Activated T-cell treated with anti-CD3 and anti-CD28 coated beads, Interleukin-2, amount 50 U/mL, for 4 hours (primary cell): ENCODE measurements around the gene PLA2R1. TPM values are rescaled to one million over a fixed set of nuclear protein-coding genes. Genes with fewer than 3 reads are reported as not detected.
"Not testable (repeated sequence)": the region's sequence is repeated elsewhere in the genome, so short reads cannot be mapped to it uniquely, and the experiment has no call there.

Experiments used
- ATAC-seq, 2 donors: fragments of 200-7000 bp; cut with Tn5 transposase; one replicate each; pipeline ENCODE4 v1.10.0; 2021
- DNase-seq: peaks from one replicate; pipeline ENCODE4 v3.0.0-alpha.2; 2020
- H3K27me3 Mint-ChIP-seq: one replicate; pipeline ENCODE4 v1.8.0; 2021; ENCODE audit warnings: low read depth, mixed read lengths
- H3K36me3 Mint-ChIP-seq: one replicate; pipeline ENCODE4 v1.8.0; 2022; ENCODE audit warnings: mixed read lengths; ENCODE audit not compliant: insufficient read depth
- H3K4me1 Mint-ChIP-seq: one replicate; pipeline ENCODE4 v1.8.0; 2021; ENCODE audit warnings: low read depth, mixed read lengths
- H3K4me3 Mint-ChIP-seq: one replicate; pipeline ENCODE4 v1.8.0; 2021; ENCODE audit warnings: mild to moderate bottlenecking, moderate library complexity, mixed read lengths
- H3K9me3 Mint-ChIP-seq: one replicate; pipeline ENCODE4 v1.8.0; 2021; ENCODE audit warnings: mixed read lengths
- total RNA-seq, 3 donors: library from RNA; stranded (reverse); gene quantifications; one replicate each; pipeline ENCODE4 v1.2.1, GENCODE V29; 2021

PLA2R1 gene
- total RNA-seq, 3 donors from 2014 or later = 0.03 to 0.05 TPM; not detected in 1

GRCh38 chr2:159996792-159997546, 65.4 kb downstream of the PLA2R1 start:
- no peaks in the 10 kb centered on the region for H3K9me3 Mint-ChIP-seq
- H3K27me3 Mint-ChIP-seq = peaks cover 16% of the 10 kb centered on the region
- H3K4me3 Mint-ChIP-seq = no peak overlapping the region
- ATAC-seq (no peak), DNase-seq (no peak)
- no peaks in the 10 kb centered on the region for H3K4me1 Mint-ChIP-seq
- no peaks in the 10 kb centered on the region for H3K36me3 Mint-ChIP-seq

DNA sequence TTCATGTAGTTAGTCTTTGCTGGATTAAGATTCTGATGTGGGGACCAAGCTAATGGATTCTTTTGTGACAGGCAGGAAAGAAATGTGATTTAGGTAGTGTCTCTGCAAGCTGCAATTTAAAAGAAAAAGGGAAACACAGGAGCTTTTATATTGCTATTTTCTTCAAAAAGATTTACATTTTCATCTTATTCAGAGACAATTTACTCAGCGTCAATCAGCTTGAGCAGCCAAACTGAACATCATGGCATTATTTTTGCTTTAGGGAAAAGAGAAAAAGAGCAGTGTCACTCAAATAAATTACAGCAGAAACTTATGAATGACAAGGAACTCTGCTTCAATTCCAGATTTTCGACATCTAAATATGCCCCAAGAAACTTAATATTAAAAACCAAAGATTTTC, 67.4 kb downstream of the PLA2R1 start:
- Mint-ChIP-seq H3K36me3 (no peaks in the 10 kb centered on the region), H3K27me3 (peaks cover 16% of the 10 kb centered on the region), H3K9me3 (no peaks in the 10 kb centered on the region), H3K4me1 (no peaks in the 10 kb centered on the region), H3K4me3 (no peak overlapping the region)
- ATAC-seq = no peak
- DNase-seq = no peak

- H3K27me3 Mint-ChIP-seq = peaks cover 8% of the 10 kb centered on the region
- H3K4me3 Mint-ChIP-seq = no peak overlapping the region
- H3K9me3 Mint-ChIP-seq = no peaks in the 10 kb centered on the region
- ATAC-seq (no peak), DNase-seq (no peak)
- H3K4me1 Mint-ChIP-seq = no peaks in the 10 kb centered on the region
- no peaks in the 10 kb centered on the region for H3K36me3 Mint-ChIP-seq
Observed at GRCh38 chr2:159989249-159989648, 73.2 kb downstream of the PLA2R1 start.

DNA sequence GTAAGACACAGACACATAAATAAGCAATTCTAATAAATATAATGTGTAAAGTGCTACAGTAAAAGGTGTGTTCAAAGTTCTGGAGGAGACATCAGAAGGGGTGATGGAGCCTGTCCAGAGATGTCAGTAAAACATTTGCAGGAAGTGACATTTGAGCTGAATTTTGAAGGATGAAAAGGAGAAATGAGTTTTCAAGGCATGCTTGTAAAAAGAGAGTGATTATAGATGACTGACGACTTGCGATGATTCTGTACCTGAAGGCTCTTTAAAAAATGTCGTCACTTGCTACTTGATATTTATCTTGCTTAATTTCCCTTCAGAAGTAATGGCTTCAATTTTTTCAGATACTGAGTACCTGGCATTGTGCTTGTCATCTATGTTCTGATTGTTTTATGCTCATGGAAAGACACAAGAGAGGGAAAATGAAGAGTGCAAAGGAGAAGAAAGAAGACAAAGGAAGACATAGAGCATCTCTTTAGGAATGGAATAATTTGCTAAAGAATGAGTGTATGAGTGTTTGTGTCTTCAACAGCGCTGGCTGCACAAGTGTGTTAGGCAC, 73.9 kb downstream of the PLA2R1 start:
- DNase-seq (no peak), ATAC-seq (no peak)
- H3K27me3 Mint-ChIP-seq = peaks cover 8% of the 10 kb centered on the region
- H3K4me1 Mint-ChIP-seq = no peaks in the 10 kb centered on the region
- no peaks in the 10 kb centered on the region for H3K36me3 Mint-ChIP-seq
- H3K4me3 Mint-ChIP-seq = no peak overlapping the region
- H3K9me3 Mint-ChIP-seq = no peaks in the 10 kb centered on the region

DNA sequence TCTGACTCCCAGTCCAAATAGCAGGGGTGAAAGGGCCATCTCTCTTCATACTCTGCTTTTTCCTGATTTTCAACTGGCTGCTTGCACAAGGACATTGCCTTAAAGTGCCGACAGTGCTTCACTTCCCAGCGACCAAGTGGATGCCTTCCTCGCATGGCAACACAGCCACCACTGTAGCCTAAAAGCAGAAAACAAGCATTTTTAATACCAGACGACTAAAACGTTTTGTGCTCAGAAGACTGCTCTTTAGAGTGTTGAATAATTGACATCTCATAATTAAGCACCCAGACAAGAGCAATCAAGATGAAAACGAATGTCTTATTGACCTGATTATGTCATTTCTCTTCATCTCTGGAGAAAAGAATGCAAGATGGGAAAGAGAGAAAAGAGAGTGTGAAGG, 75.2 kb downstream of the PLA2R1 start:
- no peak overlapping the region for H3K4me3 Mint-ChIP-seq
- no peaks in the 10 kb centered on the region for H3K4me1 Mint-ChIP-seq
- H3K27me3 Mint-ChIP-seq = peaks cover 11% of the 10 kb centered on the region
- DNase-seq (no peak), ATAC-seq (no peak)
- H3K36me3 Mint-ChIP-seq = no peaks in the 10 kb centered on the region
- H3K9me3 Mint-ChIP-seq = no peaks in the 10 kb centered on the region

DNA sequence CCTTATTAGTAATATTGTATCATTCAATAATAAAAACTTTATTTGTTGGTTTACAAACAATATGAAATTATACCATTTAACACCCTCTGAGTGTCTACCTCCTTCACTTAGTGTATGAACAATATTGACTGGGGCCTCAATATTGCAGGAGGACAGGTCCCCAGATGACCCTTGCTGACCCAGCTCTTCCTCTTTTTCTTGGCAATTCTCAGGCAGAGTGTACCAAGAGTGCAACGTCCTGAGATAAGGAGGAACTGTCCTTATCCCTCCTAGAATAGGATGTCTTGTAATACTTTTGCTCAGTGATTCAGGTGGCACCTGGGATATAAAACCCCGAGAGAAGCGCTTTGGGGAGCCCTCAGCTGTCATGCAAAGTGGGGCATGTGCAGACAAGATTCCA, 76.8 kb downstream of the PLA2R1 start:
- no peak for ATAC-seq
- Mint-ChIP-seq H3K9me3 (no peaks in the 10 kb centered on the region), H3K27me3 (peaks cover 16% of the 10 kb centered on the region), H3K4me1 (no peaks in the 10 kb centered on the region), H3K36me3 (no peaks in the 10 kb centered on the region), H3K4me3 (no peak overlapping the region)
- no peak for DNase-seq

GRCh38 chr2:159984034-159984433, 78.4 kb downstream of the PLA2R1 start:
- no peaks in the 10 kb centered on the region for H3K4me1 Mint-ChIP-seq
- no peak overlapping the region for H3K4me3 Mint-ChIP-seq
- H3K36me3 Mint-ChIP-seq = no peaks in the 10 kb centered on the region
- no peak for ATAC-seq
- no peak for DNase-seq
- no peaks in the 10 kb centered on the region for H3K9me3 Mint-ChIP-seq
- peaks cover 16% of the 10 kb centered on the region for H3K27me3 Mint-ChIP-seq

GRCh38 chr2:159982842-159983785, 79.3 kb downstream of the PLA2R1 start:
- Mint-ChIP-seq H3K36me3 (no peaks in the 10 kb centered on the region), H3K9me3 (no peaks in the 10 kb centered on the region), H3K27me3 (peaks cover 17% of the 10 kb centered on the region), H3K4me3 (no peak overlapping the region), H3K4me1 (no peaks in the 10 kb centered on the region)
- no peak for DNase-seq
- no peak for ATAC-seq

DNA sequence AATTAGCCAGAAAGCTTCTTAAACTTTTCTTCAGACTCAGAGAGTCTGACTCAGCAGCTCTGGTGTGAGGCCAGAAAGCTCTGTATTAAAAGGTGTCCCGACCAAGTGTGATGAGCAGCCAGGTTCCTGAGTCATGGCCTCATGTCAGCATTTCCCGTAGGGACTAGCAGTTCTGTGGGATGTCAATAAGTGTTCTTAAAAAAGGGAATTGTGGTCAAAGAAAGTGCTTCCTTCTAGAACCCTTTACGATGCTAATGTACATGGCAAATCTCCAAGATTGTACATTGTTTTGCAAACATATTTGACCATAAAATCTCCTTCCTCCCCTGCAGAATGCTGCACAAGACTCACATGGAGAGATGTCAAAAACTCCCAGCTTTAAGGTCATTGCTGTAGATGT, 80.1 kb downstream of the PLA2R1 start:
- no peaks in the 10 kb centered on the region for H3K36me3 Mint-ChIP-seq
- ATAC-seq = no peak
- H3K4me1 Mint-ChIP-seq = no peaks in the 10 kb centered on the region
- no peaks in the 10 kb centered on the region for H3K9me3 Mint-ChIP-seq
- H3K27me3 Mint-ChIP-seq = peaks cover 20% of the 10 kb centered on the region
- no peak overlapping the region for H3K4me3 Mint-ChIP-seq
- no peak for DNase-seq

DNA sequence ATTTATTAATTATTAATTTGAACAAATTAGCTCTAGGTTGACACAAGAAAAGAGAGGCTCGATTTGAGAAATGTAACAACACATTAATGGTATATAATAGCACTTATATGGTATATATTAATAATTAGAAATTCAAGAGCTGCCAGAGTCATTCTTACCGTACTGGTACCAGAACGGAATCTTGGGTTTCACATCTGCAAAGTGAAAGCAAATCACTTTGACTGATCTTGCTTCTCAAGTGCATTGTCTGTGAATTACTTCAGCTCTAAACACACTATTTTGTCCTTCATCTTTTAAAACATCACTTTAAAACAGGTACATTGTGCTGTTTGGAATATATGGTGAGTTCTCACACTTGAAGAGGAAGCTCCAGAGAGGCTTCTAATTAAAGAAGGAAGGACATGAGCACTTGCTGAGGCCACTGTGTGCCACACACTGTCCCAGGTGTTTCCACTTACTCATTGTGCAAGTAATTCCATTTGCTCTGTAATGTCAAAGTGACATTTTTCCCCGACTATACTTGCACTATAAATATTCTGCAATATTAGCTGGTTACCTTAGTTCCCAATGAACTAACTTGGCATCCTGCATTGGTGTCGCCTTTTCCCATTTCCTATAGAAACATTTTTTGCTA, 85.8 kb downstream of the PLA2R1 start:
- no peaks in the 10 kb centered on the region for H3K36me3 Mint-ChIP-seq
- H3K4me3 Mint-ChIP-seq = no peak overlapping the region
- no peak for ATAC-seq
- DNase-seq = no peak
- no peaks in the 10 kb centered on the region for H3K4me1 Mint-ChIP-seq
- no peaks in the 10 kb centered on the region for H3K9me3 Mint-ChIP-seq
- H3K27me3 Mint-ChIP-seq = peaks cover 16% of the 10 kb centered on the region

DNA sequence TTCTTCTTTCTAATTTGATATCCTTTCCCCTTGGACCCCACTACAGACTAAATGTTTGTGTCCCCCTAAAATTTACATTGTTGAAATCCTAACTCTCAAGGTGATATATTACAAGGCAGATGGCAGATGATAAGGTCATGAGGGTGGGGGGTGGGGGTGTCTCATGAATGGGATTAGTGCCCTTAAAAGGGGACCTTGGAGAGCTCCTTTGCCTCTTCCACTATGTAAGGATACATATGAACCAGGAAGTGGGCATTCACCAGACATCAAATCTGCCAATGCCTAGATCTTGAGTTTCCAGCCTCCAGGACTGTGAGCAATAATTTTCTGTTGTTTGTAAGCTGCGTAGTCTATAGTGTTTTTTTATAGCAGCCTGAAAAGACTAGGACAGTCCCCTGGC, 89.1 kb downstream of the PLA2R1 start:
- no peaks in the 10 kb centered on the region for H3K4me1 Mint-ChIP-seq
- DNase-seq = no peak
- no peak overlapping the region for H3K4me3 Mint-ChIP-seq
- peaks cover 10% of the 10 kb centered on the region for H3K27me3 Mint-ChIP-seq
- H3K9me3 Mint-ChIP-seq = no peaks in the 10 kb centered on the region
- H3K36me3 Mint-ChIP-seq = no peaks in the 10 kb centered on the region
- ATAC-seq = no peak

- H3K27me3 Mint-ChIP-seq = no peaks in the 10 kb centered on the region
- no peaks in the 10 kb centered on the region for H3K4me1 Mint-ChIP-seq
- H3K9me3 Mint-ChIP-seq = no peaks in the 10 kb centered on the region
- DNase-seq (no peak), ATAC-seq (no peak)
- H3K36me3 Mint-ChIP-seq = no peaks in the 10 kb centered on the region
- H3K4me3 Mint-ChIP-seq = no peak overlapping the region
Observed at GRCh38 chr2:159971365-159972152, 90.9 kb downstream of the PLA2R1 start.

DNA sequence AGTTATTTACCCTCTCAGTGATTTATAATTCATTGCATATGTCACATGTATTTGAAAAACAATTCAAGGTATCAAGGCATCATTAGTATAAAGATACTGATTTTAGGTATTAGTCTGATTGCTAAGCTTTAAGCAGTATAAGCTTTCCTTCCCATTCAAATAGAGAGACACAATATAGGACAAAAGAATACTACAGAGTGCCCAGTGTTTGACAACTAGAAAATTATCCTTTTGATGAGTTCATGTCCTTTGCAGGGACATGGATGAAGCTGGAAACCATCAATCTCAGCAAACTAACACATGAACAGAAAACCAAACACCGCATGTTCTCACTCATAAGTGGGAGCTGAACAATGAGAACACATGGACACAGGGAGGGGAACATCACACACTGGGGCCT, 91.9 kb downstream of the PLA2R1 start:
- H3K4me3 Mint-ChIP-seq, H3K27me3 Mint-ChIP-seq, H3K4me1 Mint-ChIP-seq, ATAC-seq, DNase-seq, H3K36me3 Mint-ChIP-seq, H3K9me3 Mint-ChIP-seq: not testable (repeated sequence)
